Spleen (tissue), 7 donors: ENCODE measurements around the gene MOGAT1.

Experiments
- POLR2A ChIP-seq, 3 donors: fragments of 450-650 bp; IDR thresholded peaks; one replicate each; pipeline ENCODE4 v1.5.1; 2017; ENCODE audit warnings: antibody characterized with exemption in 3 of 3, mild to moderate bottlenecking in 1 of 3
- POLR2AphosphoS5 ChIP-seq, 3 donors: sonication (generic); formaldehyde crosslinking; IDR thresholded peaks; one replicate each; pipeline ENCODE4 v1.5.1; 2017; ENCODE audit warnings: antibody characterized with exemption in 3 of 3
- TF ChIP-seq, protein P1 (sequence below), 11 experiments: fragments of 200-600 bp in 7 of 11; fragments of 450-650 bp in 4 of 11; sonication (generic) in 4 of 11; IDR thresholded peaks in 8 of 11; conservative IDR thresholded peaks in 3 of 11; 1 replicate in 7 of 11; 2 replicates in 4 of 11; pipeline versions ENCODE4 v1.4.0 to v1.8.0; 2016 to 2021; ENCODE audit warnings: antibody characterized with exemption in 11 of 11, inconsistent platforms in 4 of 11, mild to moderate bottlenecking in 1 of 11
- donor health status: DM: no; HTN: no; CAD: no; lungs with moderate emphysema.
- donor health status: DM: no; HTN: no; CAD: no.
- donor health status: DM: no; HTN: no; CAD: no.

DNA sequence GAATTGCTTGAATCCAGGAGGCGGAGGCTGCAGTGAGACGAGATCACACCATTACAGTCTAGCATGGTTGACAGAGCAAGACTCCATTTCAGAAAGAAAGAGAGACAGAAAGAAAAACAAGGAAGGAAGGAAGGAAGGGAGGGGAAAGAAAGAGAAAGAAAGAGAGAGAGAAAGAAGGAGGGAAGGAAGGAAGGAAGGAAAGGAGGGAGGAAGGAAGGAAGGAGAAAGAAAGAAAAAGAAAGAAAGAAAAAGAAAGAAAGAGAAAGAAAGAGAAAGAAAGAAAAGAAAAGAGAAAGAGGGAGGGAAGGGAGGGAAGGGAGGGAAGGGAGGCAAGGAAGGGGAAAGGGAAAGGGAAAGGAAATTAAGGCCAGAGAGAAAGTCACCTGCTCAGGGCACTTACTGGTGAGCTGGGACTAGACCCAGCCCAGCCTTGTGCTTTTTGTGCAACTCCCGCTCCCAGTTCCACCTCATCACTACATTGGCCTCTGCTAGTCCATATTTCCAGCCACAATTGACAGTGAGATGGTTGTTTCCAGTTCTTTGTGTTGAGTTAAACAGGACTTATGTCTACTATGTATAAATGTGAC lies 35.7 kb downstream of the MOGAT1 start:
- TF ChIP-seq POLR2AphosphoS5 (IDR thresholded peaks at IDR 0.05) (no peak), POLR2A (IDR thresholded peaks at IDR 0.05) (no peak)
- TF ChIP-seq, protein P1, sequence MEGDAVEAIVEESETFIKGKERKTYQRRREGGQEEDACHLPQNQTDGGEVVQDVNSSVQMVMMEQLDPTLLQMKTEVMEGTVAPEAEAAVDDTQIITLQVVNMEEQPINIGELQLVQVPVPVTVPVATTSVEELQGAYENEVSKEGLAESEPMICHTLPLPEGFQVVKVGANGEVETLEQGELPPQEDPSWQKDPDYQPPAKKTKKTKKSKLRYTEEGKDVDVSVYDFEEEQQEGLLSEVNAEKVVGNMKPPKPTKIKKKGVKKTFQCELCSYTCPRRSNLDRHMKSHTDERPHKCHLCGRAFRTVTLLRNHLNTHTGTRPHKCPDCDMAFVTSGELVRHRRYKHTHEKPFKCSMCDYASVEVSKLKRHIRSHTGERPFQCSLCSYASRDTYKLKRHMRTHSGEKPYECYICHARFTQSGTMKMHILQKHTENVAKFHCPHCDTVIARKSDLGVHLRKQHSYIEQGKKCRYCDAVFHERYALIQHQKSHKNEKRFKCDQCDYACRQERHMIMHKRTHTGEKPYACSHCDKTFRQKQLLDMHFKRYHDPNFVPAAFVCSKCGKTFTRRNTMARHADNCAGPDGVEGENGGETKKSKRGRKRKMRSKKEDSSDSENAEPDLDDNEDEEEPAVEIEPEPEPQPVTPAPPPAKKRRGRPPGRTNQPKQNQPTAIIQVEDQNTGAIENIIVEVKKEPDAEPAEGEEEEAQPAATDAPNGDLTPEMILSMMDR (IDR thresholded peaks at IDR 0.05 in 8 of 11, conservative IDR thresholded peaks at IDR 0.05 in 3 of 11), result no peak
